NB4 (cell line): Measurements from ENCODE around the gene POU6F2.

Source experiments
- DNase-seq: peaks from one replicate; pipeline ENCODE4 v3.0.0; 2010; ENCODE audit warnings: low read depth
- H3K4me3 ChIP-seq: one replicate; pipeline ENCODE4 v1.5.1; 2011; ENCODE audit warnings: mild to moderate bottlenecking, low read depth, low read length, moderate library complexity
- CTCF ChIP-seq: IDR thresholded peaks from one replicate; pipeline ENCODE4 v1.5.1; 2012; ENCODE audit warnings: low read depth, low read length
- MAX ChIP-seq: IDR thresholded peaks from 2 replicates; pipeline ENCODE4 v1.6.1; 2011; ENCODE audit warnings: low read depth, low read length
- MYC ChIP-seq: IDR thresholded peaks from 2 replicates; pipeline ENCODE4 v1.6.1; 2011; ENCODE audit warnings: low read depth, low read length
- POLR2A ChIP-seq: IDR thresholded peaks from 2 replicates; pipeline ENCODE4 v1.6.1; 2011; ENCODE audit warnings: mild to moderate bottlenecking; ENCODE audit not compliant: insufficient read length; ENCODE audit errors: extremely low read depth

Gene POU6F2

GRCh38 chr7:39127058-39127457, 149.3 kb downstream of the POU6F2 start:
- TF ChIP-seq POLR2A (no peak), MAX (no peak), CTCF (no peak), MYC (no peak)
- DNase-seq = peak; percentile 7
- H3K4me3 ChIP-seq = no peak overlapping the region

GRCh38 chr7:39128287-39128843, 150.7 kb downstream of the POU6F2 start:
- no peak for TF ChIP-seq MYC
- no peak for TF ChIP-seq POLR2A
- no peak for TF ChIP-seq MAX
- no peak for TF ChIP-seq CTCF
- no peak for DNase-seq
- H3K4me3 ChIP-seq = no peak overlapping the region

GRCh38 chr7:39130274-39130673, 152.6 kb downstream of the POU6F2 start:
- DNase-seq = no peak
- TF ChIP-seq CTCF (no peak), MYC (no peak), POLR2A (no peak), MAX (no peak)
- H3K4me3 ChIP-seq = no peak overlapping the region

GRCh38 chr7:39130857-39131526, 153.3 kb downstream of the POU6F2 start:
- DNase-seq = no peak

GRCh38 chr7:39132306-39132705, 154.6 kb downstream of the POU6F2 start:
- no peak overlapping the region for H3K4me3 ChIP-seq
- DNase-seq = no peak
- TF ChIP-seq MAX = no peak
- TF ChIP-seq CTCF = no peak
- no peak for TF ChIP-seq MYC
- TF ChIP-seq POLR2A = no peak

More at GRCh38 chr7:39130857-39131526, 153.3 kb downstream of the POU6F2 start:
- no peak for TF ChIP-seq MYC
- TF ChIP-seq CTCF = no peak
- TF ChIP-seq POLR2A = no peak
- TF ChIP-seq MAX = no peak
- H3K4me3 ChIP-seq = no peak overlapping the region
